SK-N-SH treated with all-trans-retinoic acid at 6 μM for 48 hours (cell line): Measurements from ENCODE around the gene CTCFL.

Experiments used
- ATAC-seq: fragments of 200-7000 bp; cut with Tn5 transposase; 3 replicates; pipeline ENCODE4 v1.9.1; 2020; ENCODE audit warnings: mild to moderate bottlenecking, moderate library complexity
- ARNTL ChIP-seq: fragments of 450-650 bp; formaldehyde crosslinking; IDR thresholded peaks from 2 replicates; pipeline ENCODE4 v1.5.0; 2020; ENCODE audit warnings: low read depth, mild to moderate bottlenecking, moderate library complexity, borderline replicate concordance
- BACH2 ChIP-seq: fragments of 250-450 bp; sonication (Bioruptor Pico); IDR thresholded peaks from 2 replicates; pipeline ENCODE4 v1.9.0; 2021; ENCODE audit warnings: mild to moderate bottlenecking, borderline replicate concordance
- CSDC2 ChIP-seq: fragments of 250-450 bp; sonication (Bioruptor Pico); IDR thresholded peaks from 2 replicates; pipeline ENCODE4 v1.5.0; 2020; ENCODE audit warnings: mild to moderate bottlenecking, moderate library complexity
- ESRRG ChIP-seq: fragments of 250-450 bp; sonication (Bioruptor Pico); IDR thresholded peaks from 2 replicates; pipeline ENCODE4 v1.6.1; 2021; ENCODE audit warnings: mild to moderate bottlenecking
- GLIS3 ChIP-seq: fragments of 250-450 bp; sonication (Bioruptor Pico); IDR thresholded peaks from 2 replicates; pipeline ENCODE4 v1.5.0; 2020; ENCODE audit warnings: mild to moderate bottlenecking, moderate library complexity
- ISL1 ChIP-seq: fragments of 250-450 bp; sonication (Bioruptor Pico); IDR thresholded peaks from 2 replicates; pipeline ENCODE4 v2.1.2; 2022; ENCODE audit warnings: mild to moderate bottlenecking, moderate library complexity
- OSR1 ChIP-seq: fragments of 250-450 bp; sonication (Bioruptor Pico); IDR thresholded peaks from 2 replicates; pipeline ENCODE4 v1.8.0; 2022; ENCODE audit warnings: moderate library complexity, mild to moderate bottlenecking, inconsistent platforms
- RARB ChIP-seq: fragments of 250-450 bp; sonication (Bioruptor Pico); IDR thresholded peaks from 2 replicates; pipeline ENCODE4 v1.8.0; 2021; ENCODE audit warnings: mild to moderate bottlenecking, moderate library complexity
- TOX ChIP-seq: fragments of 250-450 bp; sonication (Bioruptor Pico); IDR thresholded peaks from 2 replicates; pipeline ENCODE4 v1.8.0; 2021; ENCODE audit warnings: mild to moderate bottlenecking, moderate library complexity, borderline replicate concordance
- ZC3H10 ChIP-seq: fragments of 250-450 bp; sonication (Bioruptor Pico); IDR thresholded peaks from 2 replicates; pipeline ENCODE4 v1.5.1; 2021; ENCODE audit warnings: mild to moderate bottlenecking, moderate library complexity
- ZFP3 ChIP-seq: fragments of 250-450 bp; sonication (Bioruptor Pico); IDR thresholded peaks from 2 replicates; pipeline ENCODE4 v1.5.0; 2020; ENCODE audit warnings: mild to moderate bottlenecking, moderate library complexity
- ZFP30 ChIP-seq: fragments of 450-650 bp; formaldehyde crosslinking; IDR thresholded peaks from 2 replicates; pipeline ENCODE4 v1.5.0; 2022; ENCODE audit warnings: mild to moderate bottlenecking, moderate library complexity
- ZNF565 ChIP-seq: fragments of 450-650 bp; formaldehyde crosslinking; conservative IDR thresholded peaks from 2 replicates; pipeline ENCODE4 v1.5.0; 2020; ENCODE audit warnings: low read depth, mild to moderate bottlenecking, moderate library complexity
- ZNF70 ChIP-seq: fragments of 450-650 bp; formaldehyde crosslinking; IDR thresholded peaks from 2 replicates; pipeline ENCODE4 v1.5.0; 2020; ENCODE audit warnings: mild to moderate bottlenecking, moderate library complexity
- ZNF8 ChIP-seq: fragments of 450-650 bp; formaldehyde crosslinking; IDR thresholded peaks from 2 replicates; pipeline ENCODE4 v1.5.0; 2020; ENCODE audit warnings: mild to moderate bottlenecking, moderate library complexity
- TF ChIP-seq, protein P1 (sequence below): fragments of 250-450 bp; sonication (Bioruptor Pico); IDR thresholded peaks from 2 replicates; pipeline ENCODE4 v1.5.0; 2020; ENCODE audit warnings: mild to moderate bottlenecking, moderate library complexity
- TF ChIP-seq, protein P2 (sequence below): fragments of 250-450 bp; sonication (Bioruptor Pico); IDR thresholded peaks from 2 replicates; pipeline ENCODE4 v1.8.0; 2021; ENCODE audit warnings: low read depth, mild to moderate bottlenecking, moderate library complexity, borderline replicate concordance
- TF ChIP-seq, protein P3 (sequence below): fragments of 250-450 bp; sonication (Bioruptor Pico); IDR thresholded peaks from 2 replicates; pipeline ENCODE4 v1.5.1; 2020; ENCODE audit warnings: low read depth, mild to moderate bottlenecking, moderate library complexity
- TF ChIP-seq, protein P4 (sequence below): fragments of 250-450 bp; sonication (Bioruptor Pico); IDR thresholded peaks from 2 replicates; pipeline ENCODE4 v1.5.1; 2021; ENCODE audit warnings: mild to moderate bottlenecking, moderate library complexity
- TF ChIP-seq, protein P5 (sequence below): fragments of 250-450 bp; sonication (Bioruptor Pico); IDR thresholded peaks from 2 replicates; pipeline ENCODE4 v1.8.0; 2020; ENCODE audit warnings: mild to moderate bottlenecking, moderate library complexity, borderline replicate concordance

CTCFL gene

DNA sequence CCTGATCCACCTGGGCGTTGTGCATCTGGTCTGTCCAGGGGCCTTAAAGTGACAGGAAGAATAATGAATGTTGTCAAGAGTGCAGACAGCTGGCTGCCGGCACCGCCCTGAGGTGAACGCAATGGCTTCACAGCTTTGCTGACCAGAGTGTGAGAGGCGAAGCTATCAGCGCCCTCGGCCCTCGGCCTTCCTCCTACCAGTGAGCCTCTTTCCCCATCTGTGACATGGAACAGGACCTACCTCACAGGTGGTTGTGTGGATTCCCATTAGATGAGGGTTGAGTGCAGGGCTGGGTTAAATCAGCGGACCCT lies 54.8 kb downstream of the CTCFL start:
- ATAC-seq: no peak
- TF ChIP-seq, protein P1, sequence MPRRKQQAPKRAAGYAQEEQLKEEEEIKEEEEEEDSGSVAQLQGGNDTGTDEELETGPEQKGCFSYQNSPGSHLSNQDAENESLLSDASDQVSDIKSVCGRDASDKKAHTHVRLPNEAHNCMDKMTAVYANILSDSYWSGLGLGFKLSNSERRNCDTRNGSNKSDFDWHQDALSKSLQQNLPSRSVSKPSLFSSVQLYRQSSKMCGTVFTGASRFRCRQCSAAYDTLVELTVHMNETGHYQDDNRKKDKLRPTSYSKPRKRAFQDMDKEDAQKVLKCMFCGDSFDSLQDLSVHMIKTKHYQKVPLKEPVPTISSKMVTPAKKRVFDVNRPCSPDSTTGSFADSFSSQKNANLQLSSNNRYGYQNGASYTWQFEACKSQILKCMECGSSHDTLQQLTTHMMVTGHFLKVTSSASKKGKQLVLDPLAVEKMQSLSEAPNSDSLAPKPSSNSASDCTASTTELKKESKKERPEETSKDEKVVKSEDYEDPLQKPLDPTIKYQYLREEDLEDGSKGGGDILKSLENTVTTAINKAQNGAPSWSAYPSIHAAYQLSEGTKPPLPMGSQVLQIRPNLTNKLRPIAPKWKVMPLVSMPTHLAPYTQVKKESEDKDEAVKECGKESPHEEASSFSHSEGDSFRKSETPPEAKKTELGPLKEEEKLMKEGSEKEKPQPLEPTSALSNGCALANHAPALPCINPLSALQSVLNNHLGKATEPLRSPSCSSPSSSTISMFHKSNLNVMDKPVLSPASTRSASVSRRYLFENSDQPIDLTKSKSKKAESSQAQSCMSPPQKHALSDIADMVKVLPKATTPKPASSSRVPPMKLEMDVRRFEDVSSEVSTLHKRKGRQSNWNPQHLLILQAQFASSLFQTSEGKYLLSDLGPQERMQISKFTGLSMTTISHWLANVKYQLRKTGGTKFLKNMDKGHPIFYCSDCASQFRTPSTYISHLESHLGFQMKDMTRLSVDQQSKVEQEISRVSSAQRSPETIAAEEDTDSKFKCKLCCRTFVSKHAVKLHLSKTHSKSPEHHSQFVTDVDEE (CRISPR knock-in tag): no peak
- TF ChIP-seq ZNF8 (no peak), TOX (CRISPR knock-in tag) (no peak), ARNTL (CRISPR knock-in tag) (no peak), ESRRG (CRISPR knock-in tag) (no peak), ISL1 (CRISPR knock-in tag) (no peak)
- TF ChIP-seq, protein P2, sequence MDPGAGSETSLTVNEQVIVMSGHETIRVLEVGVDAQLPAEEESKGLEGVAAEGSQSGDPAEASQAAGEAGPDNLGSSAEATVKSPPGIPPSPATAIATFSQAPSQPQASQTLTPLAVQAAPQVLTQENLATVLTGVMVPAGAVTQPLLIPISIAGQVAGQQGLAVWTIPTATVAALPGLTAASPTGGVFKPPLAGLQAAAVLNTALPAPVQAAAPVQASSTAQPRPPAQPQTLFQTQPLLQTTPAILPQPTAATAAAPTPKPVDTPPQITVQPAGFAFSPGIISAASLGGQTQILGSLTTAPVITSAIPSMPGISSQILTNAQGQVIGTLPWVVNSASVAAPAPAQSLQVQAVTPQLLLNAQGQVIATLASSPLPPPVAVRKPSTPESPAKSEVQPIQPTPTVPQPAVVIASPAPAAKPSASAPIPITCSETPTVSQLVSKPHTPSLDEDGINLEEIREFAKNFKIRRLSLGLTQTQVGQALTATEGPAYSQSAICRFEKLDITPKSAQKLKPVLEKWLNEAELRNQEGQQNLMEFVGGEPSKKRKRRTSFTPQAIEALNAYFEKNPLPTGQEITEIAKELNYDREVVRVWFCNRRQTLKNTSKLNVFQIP: no peak

DNA sequence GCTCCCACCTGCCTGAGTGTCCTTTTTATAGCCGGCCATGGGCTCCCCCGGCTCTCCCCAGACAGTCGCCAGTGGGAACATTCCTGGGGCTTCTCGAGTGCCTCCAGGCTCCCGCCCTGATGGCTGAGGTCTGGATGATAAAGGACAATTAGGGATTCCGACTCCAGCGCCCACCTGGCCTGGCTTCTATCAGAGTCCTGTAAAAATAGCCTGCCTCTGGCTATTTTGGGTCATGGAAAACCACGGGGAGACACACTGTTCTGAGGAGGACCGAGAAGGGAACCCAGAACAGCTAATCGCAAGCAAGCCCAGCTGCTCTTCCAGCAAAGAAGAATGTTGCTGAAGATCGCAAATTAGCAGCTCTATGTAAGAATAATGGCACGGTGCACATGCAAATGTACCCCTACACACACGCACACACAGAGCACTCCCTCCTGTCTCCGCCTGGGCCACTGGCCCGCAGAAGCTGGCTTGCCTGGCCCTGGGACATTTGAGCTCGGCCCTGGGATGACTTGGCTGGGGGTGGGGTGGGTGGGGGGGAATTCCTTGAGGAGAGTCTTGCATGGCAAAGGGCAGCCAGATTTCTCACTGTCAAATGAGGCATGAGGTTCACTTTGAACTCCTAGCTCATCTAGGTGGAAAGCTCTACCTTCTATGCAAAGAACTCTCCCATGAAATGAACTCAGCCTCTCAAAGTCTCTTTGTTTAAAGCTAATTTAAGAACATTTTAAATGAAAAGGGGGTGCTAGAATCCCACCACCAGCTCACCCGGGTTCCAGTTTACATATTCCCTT lies 55.3 kb downstream of the CTCFL start:
- TF ChIP-seq, protein P3, sequence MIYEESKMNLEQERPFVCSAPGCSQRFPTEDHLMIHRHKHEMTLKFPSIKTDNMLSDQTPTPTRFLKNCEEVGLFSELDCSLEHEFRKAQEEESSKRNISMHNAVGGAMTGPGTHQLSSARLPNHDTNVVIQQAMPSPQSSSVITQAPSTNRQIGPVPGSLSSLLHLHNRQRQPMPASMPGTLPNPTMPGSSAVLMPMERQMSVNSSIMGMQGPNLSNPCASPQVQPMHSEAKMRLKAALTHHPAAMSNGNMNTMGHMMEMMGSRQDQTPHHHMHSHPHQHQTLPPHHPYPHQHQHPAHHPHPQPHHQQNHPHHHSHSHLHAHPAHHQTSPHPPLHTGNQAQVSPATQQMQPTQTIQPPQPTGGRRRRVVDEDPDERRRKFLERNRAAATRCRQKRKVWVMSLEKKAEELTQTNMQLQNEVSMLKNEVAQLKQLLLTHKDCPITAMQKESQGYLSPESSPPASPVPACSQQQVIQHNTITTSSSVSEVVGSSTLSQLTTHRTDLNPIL (CRISPR knock-in tag): no peak
- TF ChIP-seq, protein P2: no peak
- TF ChIP-seq RARB (CRISPR knock-in tag) (no peak), ZNF8 (no peak), BACH2 (no peak), OSR1 (CRISPR knock-in tag) (no peak), ZNF70 (no peak), ZC3H10 (CRISPR knock-in tag) (no peak), CSDC2 (CRISPR knock-in tag) (no peak), ESRRG (CRISPR knock-in tag) (no peak), ZFP30 (no peak), TOX (CRISPR knock-in tag) (no peak)
- TF ChIP-seq, protein P4, sequence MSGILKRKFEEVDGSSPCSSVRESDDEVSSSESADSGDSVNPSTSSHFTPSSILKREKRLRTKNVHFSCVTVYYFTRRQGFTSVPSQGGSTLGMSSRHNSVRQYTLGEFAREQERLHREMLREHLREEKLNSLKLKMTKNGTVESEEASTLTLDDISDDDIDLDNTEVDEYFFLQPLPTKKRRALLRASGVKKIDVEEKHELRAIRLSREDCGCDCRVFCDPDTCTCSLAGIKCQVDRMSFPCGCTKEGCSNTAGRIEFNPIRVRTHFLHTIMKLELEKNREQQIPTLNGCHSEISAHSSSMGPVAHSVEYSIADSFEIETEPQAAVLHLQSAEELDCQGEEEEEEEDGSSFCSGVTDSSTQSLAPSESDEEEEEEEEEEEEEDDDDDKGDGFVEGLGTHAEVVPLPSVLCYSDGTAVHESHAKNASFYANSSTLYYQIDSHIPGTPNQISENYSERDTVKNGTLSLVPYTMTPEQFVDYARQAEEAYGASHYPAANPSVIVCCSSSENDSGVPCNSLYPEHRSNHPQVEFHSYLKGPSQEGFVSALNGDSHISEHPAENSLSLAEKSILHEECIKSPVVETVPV: no peak
- TF ChIP-seq, protein P5, sequence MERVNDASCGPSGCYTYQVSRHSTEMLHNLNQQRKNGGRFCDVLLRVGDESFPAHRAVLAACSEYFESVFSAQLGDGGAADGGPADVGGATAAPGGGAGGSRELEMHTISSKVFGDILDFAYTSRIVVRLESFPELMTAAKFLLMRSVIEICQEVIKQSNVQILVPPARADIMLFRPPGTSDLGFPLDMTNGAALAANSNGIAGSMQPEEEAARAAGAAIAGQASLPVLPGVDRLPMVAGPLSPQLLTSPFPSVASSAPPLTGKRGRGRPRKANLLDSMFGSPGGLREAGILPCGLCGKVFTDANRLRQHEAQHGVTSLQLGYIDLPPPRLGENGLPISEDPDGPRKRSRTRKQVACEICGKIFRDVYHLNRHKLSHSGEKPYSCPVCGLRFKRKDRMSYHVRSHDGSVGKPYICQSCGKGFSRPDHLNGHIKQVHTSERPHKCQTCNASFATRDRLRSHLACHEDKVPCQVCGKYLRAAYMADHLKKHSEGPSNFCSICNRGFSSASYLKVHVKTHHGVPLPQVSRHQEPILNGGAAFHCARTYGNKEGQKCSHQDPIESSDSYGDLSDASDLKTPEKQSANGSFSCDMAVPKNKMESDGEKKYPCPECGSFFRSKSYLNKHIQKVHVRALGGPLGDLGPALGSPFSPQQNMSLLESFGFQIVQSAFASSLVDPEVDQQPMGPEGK (CRISPR knock-in tag): no peak
- ATAC-seq: no peak

DNA sequence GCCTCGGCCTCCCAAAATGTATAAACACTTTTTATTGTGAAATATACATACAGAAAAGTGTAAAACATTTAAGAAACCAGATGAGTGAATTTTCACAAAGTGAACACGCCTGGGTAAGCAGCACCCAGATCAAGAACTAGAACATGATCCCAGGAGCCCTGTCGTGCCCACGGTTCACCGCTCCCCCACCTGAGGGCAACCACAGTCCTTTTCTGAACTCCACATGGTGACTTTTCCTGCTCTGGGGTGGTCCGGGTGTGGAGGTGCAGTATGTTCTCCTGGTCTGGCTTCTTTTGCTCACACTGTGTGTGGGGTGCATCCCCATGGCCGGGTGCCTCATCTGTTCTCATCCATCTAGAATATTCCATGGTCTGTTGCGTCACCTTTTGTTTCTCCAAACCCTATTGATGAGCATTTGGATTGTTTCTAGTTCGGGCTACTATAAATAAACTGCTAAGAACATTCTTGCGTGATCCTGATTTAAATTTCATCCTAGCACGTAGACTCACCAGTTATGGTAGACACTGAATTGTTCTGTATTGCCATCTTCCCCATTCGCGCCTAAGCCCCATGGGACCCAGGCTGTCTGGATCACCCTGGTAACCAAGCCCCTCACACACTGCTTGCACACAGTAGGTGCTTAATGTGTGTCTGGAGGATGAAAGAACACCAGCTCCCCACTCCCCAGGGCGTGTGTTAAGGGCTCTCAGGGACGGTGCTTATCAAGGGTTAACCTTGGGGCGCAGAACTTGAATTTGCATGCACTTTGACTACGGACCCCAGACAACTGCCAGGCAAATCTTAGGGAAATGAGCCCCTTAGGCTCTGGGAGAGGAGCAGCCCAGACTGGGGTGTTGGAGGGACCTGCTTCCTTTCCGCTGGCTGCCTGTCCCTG lies 56.2 kb downstream of the CTCFL start:
- ATAC-seq: no peak
- TF ChIP-seq ZNF565: no peak
- TF ChIP-seq, protein P2: no peak
- TF ChIP-seq ZNF70: no peak
- no peak for TF ChIP-seq ZC3H10 (CRISPR knock-in tag)
- no peak for TF ChIP-seq ZFP3 (CRISPR knock-in tag)
- no peak for TF ChIP-seq GLIS3 (CRISPR knock-in tag)
- TF ChIP-seq, protein P1 (CRISPR knock-in tag): no peak
- no peak for TF ChIP-seq ZFP30
- TF ChIP-seq ARNTL (CRISPR knock-in tag): no peak
